Esophagus squamous epithelium (tissue), 4 donors: ENCODE results near the gene RHOH.

ENCODE experiments used
- CTCF ChIP-seq, 6 experiments: fragments of 450-650 bp in 4 of 6; fragments of 200-600 bp in 2 of 6; sonication (generic) in 2 of 6; IDR thresholded peaks; one replicate each; pipeline ENCODE4 v1.5.1; 2016 to 2019; ENCODE audit warnings: antibody characterized with exemption in 6 of 6, mild to moderate bottlenecking in 4 of 6, moderate library complexity in 4 of 6
- POLR2A ChIP-seq, 4 donors: fragments of 450-650 bp; IDR thresholded peaks; one replicate each; pipeline ENCODE4 v1.6.1; 2017; ENCODE audit warnings: antibody characterized with exemption in 4 of 4, mild to moderate bottlenecking in 4 of 4, moderate library complexity in 3 of 4

DNA sequence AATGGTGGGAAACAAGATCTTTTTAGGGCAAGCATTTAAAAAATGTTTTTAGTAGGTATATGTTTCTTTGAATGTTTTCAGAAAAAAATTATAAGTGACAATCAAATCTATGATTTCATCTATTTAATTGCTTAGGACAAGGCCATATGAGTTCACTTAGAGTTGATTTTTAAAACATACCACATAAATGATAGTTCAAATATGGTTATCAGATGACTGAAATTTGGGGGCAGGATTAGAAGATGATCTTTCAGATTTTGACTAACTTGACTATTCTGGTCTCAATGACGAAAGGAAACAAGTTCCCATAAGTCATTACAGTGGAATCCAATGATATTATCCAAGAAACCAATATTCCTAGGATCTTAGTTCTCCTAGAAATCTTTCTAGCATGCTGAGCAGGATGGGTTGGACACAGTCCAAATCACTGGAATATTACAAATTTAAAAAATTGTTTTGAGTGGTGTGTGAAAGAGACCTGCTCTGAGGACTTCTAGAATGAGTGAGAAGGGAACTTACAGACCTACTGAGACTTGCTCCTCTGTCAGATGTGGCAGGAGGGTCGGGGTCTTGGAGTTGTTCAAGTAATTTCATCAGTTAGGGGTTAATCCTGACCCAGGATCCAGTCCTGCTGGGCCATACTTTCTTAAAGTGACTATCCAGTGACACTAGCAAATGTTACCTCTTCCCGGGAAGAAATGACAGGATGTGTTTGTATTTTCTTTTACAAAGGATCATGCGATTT lies 20.0 kb downstream of the RHOH start:
- TF ChIP-seq CTCF (IDR thresholded peaks at IDR 0.05) (no peak), POLR2A (IDR thresholded peaks at IDR 0.05) (no peak)
